ENCODE measurements around the gene ZBTB4.

Gene ZBTB4

DNA sequence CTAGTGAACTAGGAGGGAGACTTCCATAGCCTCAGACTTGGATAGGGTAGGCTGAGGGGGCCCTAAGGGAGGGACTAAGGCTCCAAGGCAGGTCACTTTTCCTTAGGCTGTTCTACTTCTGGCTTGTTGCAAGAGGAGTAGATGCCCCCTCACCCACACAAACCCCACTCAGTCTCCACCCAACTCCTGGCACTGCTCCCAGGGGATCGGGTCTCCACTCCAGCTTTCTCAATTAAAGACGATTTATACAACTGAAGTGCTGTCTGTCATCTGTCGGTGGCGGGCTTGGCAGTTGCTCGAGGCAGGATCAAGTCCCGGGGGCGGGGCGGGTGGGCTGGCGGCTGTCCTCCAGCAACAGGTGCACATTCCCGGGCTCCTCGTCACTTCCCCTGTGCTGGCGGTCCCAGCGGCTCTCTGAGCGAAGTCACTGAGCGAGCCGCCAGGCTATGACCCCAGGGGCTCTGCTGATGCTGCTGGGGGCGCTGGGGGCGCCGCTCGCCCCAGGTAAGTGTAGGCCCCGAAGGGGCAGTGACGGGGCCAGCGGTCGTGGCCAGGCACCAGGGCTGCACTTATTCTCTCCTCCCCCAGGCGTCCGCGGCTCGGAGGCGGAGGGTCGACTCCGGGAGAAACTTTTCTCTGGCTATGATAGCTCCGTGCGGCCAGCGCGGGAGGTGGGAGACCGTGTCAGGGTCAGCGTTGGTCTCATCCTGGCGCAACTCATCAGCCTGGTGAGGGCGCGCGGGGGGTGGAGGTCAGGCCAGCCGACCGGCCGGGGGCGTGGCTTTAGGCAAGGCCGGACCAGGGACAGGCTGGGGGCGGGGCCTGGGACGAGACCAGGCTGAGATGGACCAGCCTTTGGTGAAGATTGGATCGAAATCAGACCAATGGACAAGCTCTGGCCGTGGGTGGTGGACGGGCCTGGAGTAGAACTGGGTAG lies 34.5 kb downstream of the ZBTB4 start, which contains the start of gene CHRNB1:
CHRNB1 (plus strand) TSS at position 380 of the 937 bp plus-strand sequence; CDS start at position 447, 67 bp downstream.
- peak within 1 kb of the TSS; percentile 94 for H3K27ac ChIP-seq
- no peak for DNase-seq (ENCODE audit: low read depth, low spot score)

DNA sequence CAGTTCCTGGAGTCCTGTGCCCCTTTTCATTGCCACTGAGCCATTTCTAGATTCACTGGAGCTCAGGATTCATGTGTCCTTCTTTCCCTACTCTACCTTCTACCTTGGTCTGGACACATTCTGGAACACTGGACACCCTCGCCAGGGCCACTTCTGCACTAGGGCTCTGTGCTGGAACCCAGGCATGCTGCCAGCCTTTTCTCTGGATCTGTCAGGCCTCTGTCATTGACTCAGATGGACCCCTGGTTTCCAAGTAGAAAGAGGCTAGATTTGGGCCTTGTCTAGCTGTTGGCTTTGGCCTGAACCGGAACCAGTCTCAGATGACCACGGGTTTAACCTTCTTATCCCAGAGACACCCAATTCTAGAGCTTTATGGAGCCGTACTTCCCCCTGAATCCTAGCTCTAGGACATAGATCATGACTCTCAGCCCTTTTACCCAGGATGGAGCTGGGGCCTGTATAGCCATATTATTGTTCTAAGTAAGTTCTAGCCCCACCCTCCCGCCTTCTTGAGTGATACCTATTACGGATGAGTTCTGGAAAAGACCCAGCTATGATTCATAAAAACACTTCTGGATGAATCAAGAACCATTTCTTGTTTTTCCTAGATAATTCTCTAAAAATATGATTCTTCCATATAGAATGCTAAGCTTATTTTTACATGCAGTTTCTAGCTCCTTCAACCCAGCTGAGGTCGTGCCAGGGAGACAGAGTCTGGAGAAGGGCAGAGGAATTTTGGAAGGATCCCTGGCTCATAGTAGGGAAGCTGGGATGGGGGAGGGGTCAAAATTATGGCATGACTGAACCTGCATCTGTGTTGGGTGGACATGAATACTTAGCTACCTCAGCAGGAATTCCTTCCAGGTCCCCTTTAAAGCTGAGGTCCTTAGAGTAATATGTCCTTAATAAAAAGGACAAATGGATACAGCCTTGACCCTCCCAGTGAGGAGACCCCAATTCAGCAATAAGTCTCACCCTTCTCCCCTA lies 35.6 kb downstream of the ZBTB4 start:
- H3K27ac ChIP-seq = peak overlapping the region; percentile 94
- DNase-seq (ENCODE audit: low read depth, low spot score) = peak; percentile 72

DNA sequence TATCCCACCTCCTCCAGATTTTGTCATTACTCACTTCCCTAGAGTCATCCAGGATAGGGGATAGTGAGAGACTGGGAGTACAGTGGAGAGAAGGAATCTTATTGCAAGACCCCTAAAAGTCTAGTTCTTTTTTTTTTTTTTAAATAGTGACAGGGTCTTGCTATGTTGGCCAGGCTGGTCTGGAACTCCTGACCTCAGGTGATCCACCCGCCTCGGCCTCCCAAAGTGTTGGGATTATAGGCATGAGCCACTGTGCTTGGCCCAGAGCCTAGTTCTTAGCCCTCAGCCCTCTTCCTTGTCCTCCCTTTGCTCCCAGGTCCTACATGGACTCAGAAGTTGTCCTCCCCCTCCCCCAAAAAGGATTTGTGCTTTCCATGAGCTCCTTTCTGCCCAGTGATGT lies 37.3 kb downstream of the ZBTB4 start:
- DNase-seq (ENCODE audit: low read depth, low spot score) = no peak

DNA sequence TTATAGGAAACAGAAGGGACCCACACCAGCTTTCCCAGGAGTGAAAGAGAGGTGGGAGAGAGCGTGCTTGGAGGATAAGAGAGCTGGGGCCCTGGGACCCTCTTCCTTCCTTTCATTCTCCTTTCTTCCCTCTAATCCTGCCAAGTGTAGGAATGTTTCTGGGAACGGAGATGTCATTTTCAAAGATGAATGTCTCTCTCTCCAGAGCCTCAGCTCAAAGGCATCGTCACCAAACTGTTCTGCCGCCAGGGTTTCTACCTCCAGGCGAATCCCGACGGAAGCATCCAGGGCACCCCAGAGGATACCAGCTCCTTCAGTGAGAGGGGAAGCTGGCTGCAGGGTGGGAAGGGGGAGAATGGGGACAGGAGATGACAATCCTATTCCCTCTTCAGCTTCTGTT lies 38.2 kb downstream of the ZBTB4 start:
- DNase-seq (ENCODE audit: low read depth, low spot score) = no peak
- H3K27ac ChIP-seq = no peak overlapping the region

More for the DNA sequence above, 37.3 kb downstream of the ZBTB4 start:
- peak overlapping the region; percentile 94 for H3K27ac ChIP-seq

DNA sequence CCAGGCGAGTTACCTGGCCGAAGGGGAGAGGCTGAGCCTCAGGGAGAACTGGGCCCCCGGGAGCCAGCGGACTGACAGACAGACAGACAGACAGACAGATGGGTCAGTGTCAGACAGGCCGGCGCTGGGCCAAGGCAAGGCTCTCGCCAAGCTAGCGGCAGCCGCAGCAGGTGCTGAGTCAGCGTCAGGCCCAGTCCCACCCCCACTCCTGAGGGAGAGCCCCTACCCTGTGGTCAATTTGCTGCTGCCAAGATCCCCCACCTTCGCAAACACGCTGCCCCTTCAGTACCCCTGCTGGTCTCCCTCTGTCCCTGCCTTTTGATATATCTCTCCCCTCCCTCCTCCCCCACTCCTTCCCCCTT lies 38.6 kb downstream of the ZBTB4 start:
- DNase-seq (ENCODE audit: low read depth, low spot score) = no peak
- peak overlapping the region; percentile 89 for H3K27ac ChIP-seq

DNA sequence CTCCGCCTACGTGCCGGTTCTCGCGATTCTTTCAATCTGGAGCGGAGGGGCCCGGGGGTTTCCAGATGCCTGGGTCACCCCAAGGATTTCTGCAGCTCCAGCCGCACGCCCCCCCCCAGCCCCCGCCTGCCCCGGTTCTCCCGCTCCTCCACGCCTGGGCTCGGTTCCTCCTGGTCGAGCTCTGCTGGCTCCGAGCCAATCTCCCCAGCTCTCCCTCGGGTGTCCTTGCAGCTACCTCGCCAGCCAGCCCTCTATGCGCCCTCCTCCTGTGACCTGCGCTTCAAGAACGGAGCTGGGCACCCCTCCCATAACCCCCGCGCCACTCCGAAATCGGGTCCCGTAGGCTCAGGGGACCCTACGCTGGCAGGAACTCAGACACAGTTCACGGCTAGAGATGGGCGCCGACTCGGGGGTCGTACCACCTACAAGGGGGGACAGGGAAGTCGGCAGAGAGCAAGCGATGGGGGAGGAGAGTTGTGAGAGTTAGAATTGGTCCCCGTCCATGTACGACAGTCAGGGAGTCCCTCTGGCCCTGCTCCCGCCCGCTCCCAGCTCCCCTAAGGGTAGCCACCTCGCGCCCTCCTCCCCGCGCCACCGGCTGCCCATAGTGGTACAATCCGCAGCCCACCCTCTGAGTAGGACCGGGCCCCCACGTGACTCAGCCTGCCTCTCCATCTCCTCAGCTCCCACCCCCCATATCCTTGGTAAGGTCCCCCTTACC lies 39.2 kb downstream of the ZBTB4 start:
- peak overlapping the region; percentile 89 for H3K27ac ChIP-seq
- no peak for DNase-seq (ENCODE audit: low read depth, low spot score)

DNA sequence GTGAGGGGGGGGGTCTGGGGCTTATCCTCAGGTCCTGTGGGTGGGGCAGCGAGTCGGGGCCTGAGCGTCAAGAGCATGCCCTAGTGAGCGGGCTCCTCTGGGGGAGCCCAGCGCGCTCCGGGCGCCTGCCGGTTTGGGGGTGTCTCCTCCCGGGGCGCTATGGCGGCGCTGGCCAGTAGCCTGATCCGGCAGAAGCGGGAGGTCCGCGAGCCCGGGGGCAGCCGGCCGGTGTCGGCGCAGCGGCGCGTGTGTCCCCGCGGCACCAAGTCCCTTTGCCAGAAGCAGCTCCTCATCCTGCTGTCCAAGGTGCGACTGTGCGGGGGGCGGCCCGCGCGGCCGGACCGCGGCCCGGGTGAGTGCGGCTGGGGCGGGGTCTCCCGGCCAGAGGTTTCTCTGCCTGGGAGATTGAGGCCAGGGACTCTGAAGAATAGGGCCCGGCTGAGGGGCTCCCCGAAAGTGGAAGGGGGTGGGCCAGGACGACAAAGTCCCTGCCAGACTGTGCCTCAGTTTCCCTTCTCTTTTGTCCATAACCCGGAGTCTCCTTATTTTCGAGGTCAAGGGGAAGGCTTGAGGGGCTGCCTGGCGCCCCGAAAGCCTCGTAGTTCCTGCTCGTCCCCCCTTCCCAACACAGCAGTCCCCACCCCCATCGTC lies 39.8 kb downstream of the ZBTB4 start, which contains the start of gene FGF11:
FGF11 (plus strand) TSS at position 51 of the 651 bp plus-strand sequence; CDS start at position 160, 109 bp downstream.
- no peak for DNase-seq (ENCODE audit: low read depth, low spot score)
- H3K27ac ChIP-seq = peak within 1 kb of the TSS; percentile 89

DNA sequence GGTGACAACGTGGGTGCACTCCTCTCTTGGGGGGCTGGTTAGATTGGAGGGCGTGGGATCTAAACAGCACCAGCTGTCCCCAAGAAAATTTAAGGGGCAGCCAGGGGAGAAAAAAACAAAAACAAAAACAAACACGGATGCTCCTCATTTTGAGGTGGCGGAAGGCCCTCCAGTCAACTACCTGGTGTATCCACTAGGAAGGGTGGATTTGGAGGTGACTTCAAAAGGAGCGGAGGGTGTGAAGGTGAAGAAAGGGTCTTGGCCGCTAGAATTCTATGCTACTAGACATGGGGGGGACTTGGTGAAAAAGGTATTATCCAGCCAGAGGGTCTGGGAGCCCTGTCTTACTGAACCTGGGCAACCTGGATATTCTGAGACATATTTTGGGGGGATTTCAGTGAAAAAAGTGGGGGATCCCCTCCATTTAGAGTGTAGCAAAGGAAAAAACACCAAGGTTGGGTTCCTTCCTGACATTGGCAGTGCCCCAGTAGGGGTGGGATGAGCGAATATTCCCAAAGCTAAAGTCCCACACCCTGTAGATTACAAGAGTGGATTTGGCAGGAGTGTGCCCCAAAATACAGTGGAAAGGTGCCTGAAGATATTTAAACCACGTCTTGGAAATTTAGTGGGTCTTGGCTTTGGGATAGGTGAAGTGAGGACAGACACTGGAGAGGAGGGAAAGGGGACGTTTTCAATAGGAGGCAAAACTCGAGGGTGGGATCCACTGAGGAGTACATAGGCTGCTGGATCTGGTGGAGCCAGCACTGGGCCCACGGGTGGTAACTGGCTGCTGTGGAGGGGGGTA lies 40.6 kb downstream of the ZBTB4 start:
- peak overlapping the region; percentile 89 for H3K27ac ChIP-seq
- DNase-seq (ENCODE audit: low read depth, low spot score) = no peak

DNA sequence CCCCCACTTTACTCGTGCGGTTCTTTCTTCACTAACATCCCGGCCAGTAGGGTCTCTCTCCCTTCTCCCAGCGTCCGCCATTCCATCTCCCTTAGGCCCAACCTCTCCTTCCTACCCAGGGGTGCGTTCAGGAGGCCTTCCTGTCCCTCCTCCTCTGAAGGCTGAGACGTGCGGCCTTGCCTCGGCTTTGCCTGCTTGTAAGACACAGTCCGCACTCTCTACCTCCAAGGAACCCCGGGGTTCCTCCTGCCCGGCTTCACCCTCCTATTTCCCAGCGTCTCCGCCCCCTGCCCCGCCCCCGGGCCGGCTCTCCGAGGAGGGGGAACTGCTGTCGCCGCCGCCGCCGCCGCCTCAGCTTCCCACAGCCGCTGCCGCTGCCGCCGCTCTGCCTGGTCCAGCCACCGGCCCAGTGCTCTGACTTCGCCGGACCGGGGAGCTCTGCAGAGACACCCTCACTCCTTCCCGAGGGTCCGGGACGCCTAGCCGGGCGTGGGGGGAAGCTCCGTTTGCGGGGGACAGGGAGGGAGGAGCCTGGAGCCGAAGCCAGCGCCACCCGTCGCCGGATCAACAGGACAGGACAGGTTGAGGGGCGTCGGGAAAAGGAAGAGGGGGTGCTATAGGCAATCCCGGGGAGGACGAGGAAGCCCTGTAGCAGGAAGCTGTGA lies 41.3 kb downstream of the ZBTB4 start:
- DNase-seq (ENCODE audit: low read depth, low spot score) = no peak
- peak overlapping the region; percentile 89 for H3K27ac ChIP-seq

DNA sequence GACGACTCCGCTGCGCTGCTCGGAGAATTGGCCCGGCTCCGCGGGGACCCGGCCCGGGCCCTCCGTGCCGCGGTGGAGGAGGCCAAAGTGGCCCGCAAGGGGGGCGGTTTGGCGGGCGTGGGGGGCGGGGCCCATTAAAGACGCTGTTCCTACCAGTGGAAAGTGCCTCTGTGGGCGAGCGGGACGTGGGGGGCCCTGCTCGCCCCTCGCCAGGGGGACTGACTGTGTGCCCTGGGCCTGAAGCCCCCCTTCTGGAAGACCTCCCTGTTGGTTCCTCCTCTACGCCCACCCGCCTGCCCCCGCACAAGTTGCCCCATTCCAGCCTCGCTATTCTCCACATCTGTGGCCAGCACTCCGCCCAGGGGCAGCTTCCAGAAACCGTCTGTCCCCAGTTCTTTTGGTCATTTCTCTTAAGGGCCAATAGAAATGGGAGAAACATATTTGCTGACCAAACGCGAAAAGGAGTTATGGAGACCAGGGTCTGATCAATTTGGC lies 42.0 kb downstream of the ZBTB4 start:
- peak overlapping the region; percentile 89 for H3K27ac ChIP-seq
- DNase-seq (ENCODE audit: low read depth, low spot score) = no peak

DNA sequence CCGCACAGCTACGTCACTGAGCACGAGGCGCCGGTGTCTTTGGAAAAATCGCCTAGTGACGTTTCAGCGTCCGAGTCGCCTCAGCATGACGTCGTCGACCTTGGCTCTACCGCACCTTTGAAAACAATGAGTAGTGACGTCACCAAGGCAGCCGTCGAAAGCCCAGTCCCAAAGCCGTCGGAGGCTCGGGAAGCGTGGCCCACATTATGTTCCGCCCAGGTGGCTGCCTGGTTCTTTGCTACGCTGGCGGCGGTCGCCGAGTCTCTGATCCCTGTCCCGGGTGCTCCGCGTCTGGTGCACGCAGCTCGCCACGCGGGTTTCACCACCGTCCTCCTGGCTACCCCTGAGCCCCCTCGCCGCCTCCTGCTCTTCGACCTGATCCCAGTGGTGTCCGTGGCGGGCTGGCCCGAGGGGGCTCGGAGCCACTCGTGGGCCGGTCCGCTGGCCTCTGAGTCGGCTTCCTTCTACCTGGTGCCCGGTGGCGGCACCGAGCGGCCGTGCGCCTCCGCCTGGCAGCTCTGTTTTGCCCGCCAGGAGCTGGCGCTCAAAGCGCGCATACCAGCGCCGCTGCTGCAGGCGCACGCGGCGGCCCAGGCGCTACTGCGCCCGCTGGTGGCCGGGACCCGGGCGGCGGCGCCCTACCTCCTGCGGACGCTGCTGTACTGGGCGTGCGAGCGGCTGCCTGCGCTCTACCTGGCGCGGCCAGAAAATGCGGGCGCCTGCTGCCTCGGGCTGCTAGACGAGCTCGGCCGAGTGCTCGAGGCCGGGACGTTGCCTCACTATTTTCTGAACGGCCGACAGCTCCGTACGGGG lies 42.7 kb downstream of the ZBTB4 start:
- H3K27ac ChIP-seq = peak overlapping the region; percentile 89

DNA sequence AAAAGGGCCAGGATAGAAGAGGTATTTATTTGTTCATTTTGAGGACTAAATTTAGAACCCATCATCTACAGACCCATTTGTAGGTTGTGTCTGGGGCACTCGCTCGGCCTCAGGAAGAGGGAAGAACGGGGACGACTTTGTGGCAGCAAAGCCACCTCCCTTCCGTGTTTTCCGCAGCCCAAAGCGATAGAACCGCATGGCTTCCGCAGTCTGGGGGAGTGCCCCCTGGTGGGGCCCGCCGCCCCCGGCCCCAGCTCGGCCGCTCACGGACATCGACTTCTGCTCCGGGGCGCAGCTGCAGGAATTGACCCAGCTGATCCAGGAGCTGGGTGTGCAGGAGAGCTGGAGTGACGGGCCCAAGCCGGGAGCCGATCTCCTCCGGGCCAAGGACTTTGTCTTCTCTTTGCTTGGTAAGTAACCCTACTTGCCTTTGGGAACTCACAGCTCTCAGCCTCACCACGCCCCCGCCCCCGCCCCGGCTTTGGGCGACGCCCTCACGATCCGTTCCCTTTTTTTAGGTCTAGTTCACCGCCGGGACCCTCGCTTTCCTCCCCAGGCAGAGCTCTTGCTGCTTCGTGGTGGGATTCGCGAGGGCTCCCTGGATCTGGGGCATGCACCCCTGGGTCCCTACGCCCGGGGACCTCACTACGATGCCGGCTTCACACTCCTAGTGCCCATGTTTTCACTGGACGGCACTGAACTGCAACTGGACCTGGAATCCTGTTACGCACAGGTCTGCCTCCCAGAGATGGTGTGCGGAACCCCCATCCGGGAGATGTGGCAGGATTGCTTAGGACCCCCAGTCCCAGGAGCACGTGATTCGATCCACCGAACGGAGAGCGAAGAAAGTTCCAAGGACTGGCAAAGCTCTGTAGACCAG lies 43.5 kb downstream of the ZBTB4 start:
- DNase-seq (ENCODE audit: low read depth, low spot score) = no peak

More for the DNA sequence above, 42.7 kb downstream of the ZBTB4 start:
- peak; percentile 72 for DNase-seq (ENCODE audit: low read depth, low spot score)

DNA sequence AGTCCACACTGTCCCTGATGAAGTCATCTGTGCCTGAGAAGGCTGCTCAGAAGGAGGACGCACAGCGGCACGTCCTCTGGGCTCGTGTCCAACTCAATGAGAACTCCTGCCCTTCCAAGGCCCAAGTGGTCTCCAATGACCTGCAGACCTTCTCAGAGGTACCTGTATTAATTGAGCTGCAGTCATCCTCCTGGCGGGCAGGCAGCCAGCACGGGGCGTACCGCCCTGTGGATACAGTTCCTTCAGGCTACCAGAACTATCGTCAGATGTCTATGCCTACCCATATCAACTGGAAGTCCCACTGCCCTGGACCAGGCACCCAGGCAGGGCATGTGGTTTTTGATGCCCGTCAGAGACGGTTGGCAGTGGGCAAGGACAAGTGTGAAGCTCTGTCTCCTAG lies 47.1 kb downstream of the ZBTB4 start:
- no peak overlapping the region for H3K27ac ChIP-seq
- DNase-seq (ENCODE audit: low read depth, low spot score) = no peak

More for the DNA sequence above, 43.5 kb downstream of the ZBTB4 start:
- peak overlapping the region; percentile 89 for H3K27ac ChIP-seq

DNA sequence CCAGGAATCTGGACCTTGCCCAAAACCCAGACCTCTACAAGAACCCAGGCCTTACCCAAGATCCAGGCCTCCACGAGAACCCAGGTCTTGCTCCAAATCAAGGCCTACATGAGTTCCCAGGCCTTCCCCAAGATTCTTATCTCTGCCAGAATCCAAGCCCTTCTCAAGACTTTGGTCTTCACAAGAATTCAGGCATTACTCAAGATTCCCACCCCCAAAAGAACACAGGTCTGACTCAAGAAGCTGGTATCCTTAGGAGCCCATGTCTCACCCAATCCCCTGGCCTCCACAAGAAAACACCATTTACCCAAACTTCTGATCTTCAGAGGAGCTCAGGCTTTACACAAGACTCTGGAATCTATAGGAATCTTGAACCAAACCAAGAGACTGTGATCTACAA lies 48.2 kb downstream of the ZBTB4 start:
- DNase-seq (ENCODE audit: low read depth, low spot score) = no peak
- no peak overlapping the region for H3K27ac ChIP-seq

DNA sequence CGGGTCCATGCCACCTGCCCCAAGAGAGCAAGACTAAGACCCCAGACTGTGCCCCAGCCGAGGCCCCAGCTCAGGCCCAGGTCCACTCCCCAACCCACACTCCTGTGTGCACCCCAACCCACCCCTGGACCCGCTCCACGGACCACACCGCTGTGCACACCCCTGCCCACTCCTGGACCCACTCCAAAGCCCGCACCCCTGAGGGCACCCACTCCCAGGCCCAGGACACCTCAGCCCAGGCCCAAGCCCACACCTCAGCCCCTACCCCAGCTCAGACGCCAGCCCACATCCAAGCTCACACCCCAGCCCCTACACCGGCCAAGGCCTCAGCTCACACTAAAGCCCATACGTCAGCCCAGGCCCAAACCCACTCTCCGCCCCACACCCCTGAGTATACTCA lies 49.7 kb downstream of the ZBTB4 start:
- H3K27ac ChIP-seq = no peak overlapping the region
- DNase-seq (ENCODE audit: low read depth, low spot score) = no peak

DNA sequence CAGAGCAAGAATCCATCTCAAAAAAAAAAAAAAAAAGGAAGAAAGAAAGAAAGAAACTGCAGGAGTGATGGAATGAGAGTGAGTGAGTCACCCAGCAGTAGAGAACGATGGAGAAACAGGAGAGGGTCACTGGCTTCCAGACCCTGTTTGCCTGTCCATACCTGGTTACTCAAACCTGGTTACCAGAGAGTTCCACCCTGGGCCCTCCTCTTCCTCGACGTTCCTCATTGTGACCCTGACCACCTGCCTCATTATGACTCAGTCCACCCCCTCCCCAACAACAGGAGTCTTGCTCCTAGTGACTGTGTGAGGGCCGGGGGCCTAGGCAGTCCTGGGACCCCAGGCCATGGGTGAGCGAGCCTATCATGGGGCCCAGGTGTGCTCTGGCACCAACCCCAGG lies 50.9 kb downstream of the ZBTB4 start, which contains the start of gene SPEM3:
SPEM3 (plus strand) TSS at position 301 of the 400 bp plus-strand sequence; CDS start at position 347, 46 bp downstream.
- no peak within 1 kb of the TSS for H3K27ac ChIP-seq
- DNase-seq (ENCODE audit: low read depth, low spot score) = no peak

All from epithelial cell of prostate (primary cell).